A673 (cell line): ENCODE results near the gene SMIM1.

Source experiments
- CTCF ChIP-seq: fragments of 300-800, 200-600 bp; sonication (generic); conservative IDR thresholded peaks from 2 replicates; pipeline ENCODE4 v1.5.1; 2017; ENCODE audit warnings: low read depth, mild to moderate bottlenecking, antibody characterized with exemption, low read length, moderate library complexity, mixed read lengths
- EZH2 ChIP-seq: fragments of 200-600 bp; sonication (generic); IDR thresholded peaks from 2 replicates; pipeline ENCODE4 v1.6.1; 2017; ENCODE audit warnings: borderline replicate concordance, low read depth, mild to moderate bottlenecking, mixed read lengths, antibody characterized with exemption, low read length; ENCODE audit not compliant: poor library complexity, severe bottlenecking

GRCh38 chr1:3821908-3822307 is 49.4 kb downstream of the SMIM1 start:
- no peak for TF ChIP-seq EZH2
- TF ChIP-seq CTCF, result no peak
